Endothelial cell of umbilical vein (primary cell): ENCODE measurements around the gene JARID2. TPM values are rescaled to one million over a fixed set of nuclear protein-coding genes. Genes with fewer than 3 reads are reported as not detected.

ENCODE experiments used
- BruUV-seq: library from RNA; stranded (reverse); fragments of 400-500 nt; replicated peaks from 2 replicates; lab custom pipeline; 2021; lab: Mats Ljungman, UMichigan
- CTCF ChIA-PET: fragments of 300-600, 350-600 bp; sonication (Branson Sonifier 250); formaldehyde crosslinking; loops from one replicate; lab custom pipeline; 2021; ENCODE audit warnings: antibody characterized with exemption, inconsistent platforms; lab: Charles Lee
- POLR2A ChIA-PET: fragments of 300-600, 350-600 bp; sonication (Branson Sonifier 250); formaldehyde crosslinking; loops from one replicate; lab custom pipeline; 2021; ENCODE audit warnings: antibody characterized with exemption, inconsistent platforms; lab: Charles Lee
- DNase-seq: peaks from one replicate; pipeline ENCODE4 v3.0.0-alpha.2; 2011; ENCODE audit warnings: low read depth, low spot score
- FAIRE-seq: peaks from 2 replicates; lab custom pipeline; 2011; peaks lifted over from hg19 to GRCh38; lab: Jason Lieb, UNC
- H2AFZ ChIP-seq: 2 replicates; pipeline ENCODE4 v1.6.0; 2012; ENCODE audit warnings: low read depth, low read length, control low read depth, inconsistent platforms
- H3K27ac ChIP-seq: 2 replicates; pipeline ENCODE4 v1.5.1; 2011; ENCODE audit warnings: low read depth, mild to moderate bottlenecking, control low read depth, low read length, moderate library complexity; ENCODE audit not compliant: insufficient read depth
- H3K27me3 ChIP-seq, 2 experiments: 2 replicates each; pipeline versions ENCODE4 v1.6.0 to v1.6.1; 2011; ENCODE audit warnings: low read length in 2 of 2, mixed read lengths in 1 of 2; ENCODE audit not compliant: control insufficient read depth in 2 of 2, insufficient read depth in 2 of 2
- H3K36me3 ChIP-seq, 2 experiments: 2 replicates in 1 of 2; 3 replicates in 1 of 2; pipeline ENCODE4 v1.5.1; 2011; ENCODE audit warnings: low read length in 2 of 2, mild to moderate bottlenecking in 1 of 2, moderate library complexity in 1 of 2; ENCODE audit not compliant: control insufficient read depth in 2 of 2, insufficient read depth in 2 of 2; ENCODE audit errors: extremely low read depth in 1 of 2
- H3K4me1 ChIP-seq: 3 replicates; pipeline ENCODE4 v1.5.1; 2011; ENCODE audit warnings: mild to moderate bottlenecking, low read length; ENCODE audit not compliant: control insufficient read depth, insufficient read depth; ENCODE audit errors: extremely low read depth
- H3K4me2 ChIP-seq: 2 replicates; pipeline ENCODE4 v1.6.1; 2011; ENCODE audit warnings: low read length, control low read depth, mixed read lengths; ENCODE audit not compliant: insufficient read depth
- H3K4me3 ChIP-seq, 3 experiments: fragments of 200-600 bp in 1 of 3; sonication (generic), shearing (Covaris generic) in 1 of 3; replicated peaks in 1 of 3; 2 replicates each; pipeline ENCODE4 v1.5.1; 2011 to 2016; ENCODE audit warnings: control low read depth in 3 of 3, low read length in 3 of 3, mild to moderate bottlenecking in 2 of 3, inconsistent platforms in 1 of 3, low read depth in 1 of 3, moderate library complexity in 1 of 3; ENCODE audit not compliant: insufficient read depth in 1 of 3
- H3K79me2 ChIP-seq: 2 replicates; pipeline ENCODE4 v1.6.0; 2012; ENCODE audit warnings: low read length, inconsistent platforms; ENCODE audit not compliant: control insufficient read depth, insufficient read depth
- H3K9ac ChIP-seq: replicated peaks from 2 replicates; pipeline ENCODE3; 2011; ENCODE audit warnings: low read length, control low read depth; ENCODE audit not compliant: insufficient read depth; ENCODE audit errors: extremely low read depth
- H3K9me1 ChIP-seq: replicated peaks from 3 replicates; pipeline ENCODE4 v1.6.0; 2011; ENCODE audit warnings: mild to moderate bottlenecking, low read length; ENCODE audit not compliant: control insufficient read depth, insufficient read depth; ENCODE audit errors: extremely low read depth
- H3K9me3 ChIP-seq: replicated peaks from 2 replicates; pipeline ENCODE4 v1.5.1; 2012; ENCODE audit warnings: low read length, inconsistent platforms; ENCODE audit not compliant: control insufficient read depth, insufficient read depth
- H4K20me1 ChIP-seq: replicated peaks from 2 replicates; pipeline ENCODE3; 2011; ENCODE audit warnings: mild to moderate bottlenecking, low read length; ENCODE audit not compliant: control insufficient read depth, insufficient read depth; ENCODE audit errors: extremely low read depth
- CTCF ChIP-seq, 2 donors: IDR thresholded peaks; 1 replicate in 1 of 2; 2 replicates in 1 of 2; pipeline ENCODE4 v1.5.1; 2011; ENCODE audit warnings: low read length in 2 of 2, mild to moderate bottlenecking in 2 of 2, moderate library complexity in 2 of 2, control low read depth in 1 of 2, inconsistent platforms in 1 of 2, low read depth in 1 of 2; ENCODE audit not compliant: insufficient read depth in 1 of 2; ENCODE audit errors: extremely low read depth in 1 of 2
- EZH2 ChIP-seq: IDR thresholded peaks from 2 replicates; pipeline ENCODE4 v1.6.1; 2012; ENCODE audit warnings: borderline replicate concordance, low read depth, mild to moderate bottlenecking, moderate library complexity, low read length, inconsistent platforms; ENCODE audit not compliant: severe bottlenecking
- FOS ChIP-seq: IDR thresholded peaks from 2 replicates; pipeline ENCODE4 v1.6.1; 2011; ENCODE audit warnings: mild to moderate bottlenecking, low read length, moderate library complexity, borderline replicate concordance; ENCODE audit not compliant: insufficient read depth
- GATA2 ChIP-seq: IDR thresholded peaks from 2 replicates; pipeline ENCODE4 v1.7.0; 2011; ENCODE audit warnings: low read depth, mild to moderate bottlenecking, moderate library complexity, mixed read lengths, low read length; ENCODE audit not compliant: insufficient read length, insufficient read depth
- JUN ChIP-seq: IDR thresholded peaks from 2 replicates; pipeline ENCODE4 v1.6.1; 2011; ENCODE audit warnings: borderline replicate concordance, low read depth; ENCODE audit not compliant: insufficient read length, insufficient read depth
- MAX ChIP-seq: IDR thresholded peaks from 2 replicates; pipeline ENCODE4 v1.6.1; 2011; ENCODE audit not compliant: insufficient read depth, insufficient read length
- MYC ChIP-seq: IDR thresholded peaks from one replicate; pipeline ENCODE4 v1.6.1; 2011; ENCODE audit warnings: mild to moderate bottlenecking, low read depth, low read length
- POLR2A ChIP-seq: IDR thresholded peaks from 2 replicates; pipeline ENCODE4 v1.6.1; 2012; ENCODE audit warnings: low read depth, mild to moderate bottlenecking, control low read depth, low read length
- POLR2AphosphoS5 ChIP-seq: IDR thresholded peaks from 2 replicates; pipeline ENCODE4 v1.6.1; 2012; ENCODE audit warnings: low read depth, mild to moderate bottlenecking, control low read depth, low read length, moderate library complexity; ENCODE audit not compliant: insufficient read depth
- dilution Hi-C: fragments of 300-500 bp; cut with MboI; formaldehyde crosslinking; loops from one replicate; pipeline ENCODE4 v1.15.0; 2019; ENCODE audit warnings: low sequenced_read_pairs; ENCODE audit not compliant: extremely low pct_ligation_motif_present
- intact Hi-C: fragments of 100-400 bp; cut with micrococcal nuclease; formaldehyde crosslinking; loops from one replicate; pipeline ENCODE4 v1.10.0; 2022
- polyA plus RNA-seq, 4 experiments: library from polyadenylated mRNA; depleted of rRNA in 3 of 4; stranded (reverse) in 3 of 4; unstranded in 1 of 4; fragments of >200 nt; gene quantifications; 2 replicates each; pipeline versions ENCODE4 v1.2.1 to v1.2.3, GENCODE V29; 2011 to 2012; ENCODE audit warnings: missing spikeins in 1 of 4
- total RNA-seq: library from RNA; stranded (reverse); gene quantifications from 2 replicates; pipeline ENCODE4 v1.2.3, GENCODE V29; 2021

The JARID2 gene
- total and polyA plus RNA-seq, 2 donors (not counting 3 experiments of a cell fraction or from before 2014, with no cell fraction given) = 2.9 to 10.6 TPM

GRCh38 chr6:15305496-15305895 is 59.6 kb downstream of the JARID2 start:
- no peak for TF ChIP-seq EZH2
- TF ChIP-seq POLR2A = no peak
- TF ChIP-seq POLR2AphosphoS5 = no peak
- TF ChIP-seq CTCF (IDR thresholded peaks at IDR 0.05; ENCODE audit: extremely low read depth in 1 of 2, insufficient read depth in 1 of 2, low read depth in 1 of 2, low read length in 2 of 2) = no peak
- no peak for TF ChIP-seq JUN
- no peak for TF ChIP-seq MYC
- no peak for TF ChIP-seq MAX
- no peak for TF ChIP-seq FOS
- TF ChIP-seq GATA2 = no peak
- no peaks in the 10 kb centered on the region for H3K27me3 ChIP-seq
- no peak overlapping the region for H3K4me3 ChIP-seq
- no peak for FAIRE-seq
- H3K9ac ChIP-seq = no peak overlapping the region
- no TSS peak for BruUV-seq
- POLR2A ChIA-PET = no interaction called here
- H3K9me3 ChIP-seq = no peaks in the 10 kb centered on the region
- H2AFZ ChIP-seq = no peak overlapping the region
- no peak overlapping the region for H3K4me2 ChIP-seq
- peaks cover 22% of the 10 kb centered on the region for H3K4me1 ChIP-seq
- no peaks in the 10 kb centered on the region for H3K36me3 ChIP-seq
- CTCF ChIA-PET = no interaction called here
- dilution Hi-C loops = no loop called here
- no peak for DNase-seq
- no peak overlapping the region for H3K27ac ChIP-seq
- no peaks in the 10 kb centered on the region for H3K9me1 ChIP-seq
- intact Hi-C loops = no loop called here
- H4K20me1 ChIP-seq = no peaks in the 10 kb centered on the region
- peaks cover 6% of the 10 kb centered on the region for H3K79me2 ChIP-seq
